HepG2 (cell line): ENCODE measurements around the gene IL17RB. TPM values are rescaled to one million over a fixed set of nuclear protein-coding genes. Genes with fewer than 3 reads are reported as not detected.

Experiments used
- EED ChIP-seq: sonication (generic); formaldehyde crosslinking; IDR thresholded peaks from 2 replicates; pipeline ENCODE4 v1.5.0; 2020; ENCODE audit warnings: mild to moderate bottlenecking, missing genetic modification reagents
- FOXK2 ChIP-seq: fragments of 450-650 bp; IDR thresholded peaks from 2 replicates; pipeline ENCODE4 v1.6.1; 2016
- HNRNPLL ChIP-seq: fragments of 200-400 bp; formaldehyde crosslinking; IDR thresholded peaks from 2 replicates; pipeline ENCODE4 v1.6.1; 2017; ENCODE audit warnings: mild to moderate bottlenecking, low read depth, low read length; ENCODE audit not compliant: poor library complexity, severe bottlenecking
- MAZ ChIP-seq, 2 experiments: sonication (generic) in 1 of 2; formaldehyde crosslinking in 1 of 2; IDR thresholded peaks; 2 replicates each; pipeline versions ENCODE4 v1.5.0 to v1.6.1; 2012 to 2020; ENCODE audit warnings: low read depth in 2 of 2, mild to moderate bottlenecking in 2 of 2, borderline replicate concordance in 1 of 2, improper control_type of control experiment in 1 of 2, low read length in 1 of 2, missing genetic modification reagents in 1 of 2, moderate library complexity in 1 of 2
- NR2C2 ChIP-seq: sonication (generic); formaldehyde crosslinking; IDR thresholded peaks from 2 replicates; pipeline ENCODE4 v1.4.0; 2020; ENCODE audit warnings: missing genetic modification reagents, mild to moderate bottlenecking, moderate library complexity, borderline replicate concordance
- PHF8 ChIP-seq: sonication (generic); formaldehyde crosslinking; IDR thresholded peaks from 2 replicates; pipeline ENCODE4 v1.5.0; 2020; ENCODE audit warnings: missing genetic modification reagents
- POGZ ChIP-seq: sonication (generic); formaldehyde crosslinking; IDR thresholded peaks from 2 replicates; pipeline ENCODE4 v1.4.0; 2020; ENCODE audit warnings: mild to moderate bottlenecking, missing genetic modification reagents
- RAD21 ChIP-seq: fragments of 450-650 bp; formaldehyde crosslinking; IDR thresholded peaks from 2 replicates; pipeline ENCODE4 v1.5.0; 2020; ENCODE audit warnings: mild to moderate bottlenecking
- SAP130 ChIP-seq: IDR thresholded peaks from 2 replicates; pipeline ENCODE4 v1.6.1; 2016; ENCODE audit warnings: low read depth
- SMC3 ChIP-seq: IDR thresholded peaks from 2 replicates; pipeline ENCODE4 v1.6.1; 2011; ENCODE audit warnings: low read length, improper control_type of control experiment
- SP4 ChIP-seq: sonication (generic); formaldehyde crosslinking; IDR thresholded peaks from 2 replicates; pipeline ENCODE4 v1.8.1; 2023; ENCODE audit warnings: mild to moderate bottlenecking, missing genetic modification reagents
- ZBTB21 ChIP-seq: sonication (generic); formaldehyde crosslinking; IDR thresholded peaks from 2 replicates; pipeline ENCODE4 v1.4.0; 2020; ENCODE audit warnings: missing genetic modification reagents
- ZNF329 ChIP-seq: sonication (generic); formaldehyde crosslinking; IDR thresholded peaks from 2 replicates; pipeline ENCODE4 v1.9.0; 2021; ENCODE audit warnings: low read depth, mild to moderate bottlenecking, missing genetic modification reagents
- ZNF335 ChIP-seq: sonication (generic); formaldehyde crosslinking; IDR thresholded peaks from 2 replicates; pipeline ENCODE4 v1.4.0; 2020; ENCODE audit warnings: missing genetic modification reagents
- ZNF510 ChIP-seq: sonication (generic); formaldehyde crosslinking; IDR thresholded peaks from 2 replicates; pipeline ENCODE4 v1.4.0; 2020; ENCODE audit warnings: low read depth, mild to moderate bottlenecking, missing genetic modification reagents
- ZSCAN21 ChIP-seq: sonication (generic); formaldehyde crosslinking; IDR thresholded peaks from 2 replicates; pipeline ENCODE4 v1.8.0; 2022; ENCODE audit warnings: mild to moderate bottlenecking, missing genetic modification reagents, moderate library complexity, borderline replicate concordance
- polyA plus RNA-seq, 8 experiments: library from polyadenylated mRNA; depleted of rRNA in 3 of 8; stranded (reverse) in 7 of 8; unstranded in 1 of 8; fragments of >200 nt; fragmentation: Illumina TruSeq in 4 of 8; extraction: Trizol in 4 of 8; gene quantifications; 2 replicates each; pipeline versions ENCODE4 v1.2.1 to v1.2.3, GENCODE V29; 2011 to 2016; ENCODE audit warnings: low read depth in 4 of 8, missing spikeins in 1 of 8, mixed read lengths in 1 of 8; ENCODE audit not compliant: insufficient read depth in 1 of 8
- total RNA-seq, 5 experiments: library from RNA; depleted of rRNA; stranded (reverse); fragments of >200 nt; fragmentation: Illumina TruSeq; extraction: Trizol; gene quantifications; 2 replicates each; pipeline ENCODE4 v1.2.3, GENCODE V29; 2016; ENCODE audit warnings: low read depth in 1 of 5
- TF ChIP-seq, protein P1 (sequence below): conservative IDR thresholded peaks from 2 replicates; pipeline ENCODE4 v1.6.1; 2018; ENCODE audit warnings: missing genetic modification reagents
- TF ChIP-seq, protein P2 (sequence below), 2 experiments: sonication (generic) in 1 of 2; formaldehyde crosslinking in 1 of 2; IDR thresholded peaks; 2 replicates each; pipeline versions ENCODE4 v1.4.0 to v1.6.1; 2018 to 2020; ENCODE audit warnings: missing genetic modification reagents in 2 of 2, borderline replicate concordance in 1 of 2, low read depth in 1 of 2, mild to moderate bottlenecking in 1 of 2, missing biosample characterization in 1 of 2
- TF ChIP-seq, protein P3 (sequence below): sonication (generic); formaldehyde crosslinking; IDR thresholded peaks from 2 replicates; pipeline ENCODE4 v1.5.1; 2020; ENCODE audit warnings: mild to moderate bottlenecking, moderate library complexity, missing genetic modification reagents
- TF ChIP-seq, protein P4 (sequence below): sonication (generic); formaldehyde crosslinking; conservative IDR thresholded peaks from 2 replicates; pipeline ENCODE4 v1.4.0; 2020; ENCODE audit warnings: mild to moderate bottlenecking, missing genetic modification reagents, moderate library complexity

The IL17RB gene
- total and polyA plus RNA-seq, 2 of the 13 experiments (the other 11 are each of a cell fraction or from before 2014, with no cell fraction given) = 130 to 190 TPM

DNA sequence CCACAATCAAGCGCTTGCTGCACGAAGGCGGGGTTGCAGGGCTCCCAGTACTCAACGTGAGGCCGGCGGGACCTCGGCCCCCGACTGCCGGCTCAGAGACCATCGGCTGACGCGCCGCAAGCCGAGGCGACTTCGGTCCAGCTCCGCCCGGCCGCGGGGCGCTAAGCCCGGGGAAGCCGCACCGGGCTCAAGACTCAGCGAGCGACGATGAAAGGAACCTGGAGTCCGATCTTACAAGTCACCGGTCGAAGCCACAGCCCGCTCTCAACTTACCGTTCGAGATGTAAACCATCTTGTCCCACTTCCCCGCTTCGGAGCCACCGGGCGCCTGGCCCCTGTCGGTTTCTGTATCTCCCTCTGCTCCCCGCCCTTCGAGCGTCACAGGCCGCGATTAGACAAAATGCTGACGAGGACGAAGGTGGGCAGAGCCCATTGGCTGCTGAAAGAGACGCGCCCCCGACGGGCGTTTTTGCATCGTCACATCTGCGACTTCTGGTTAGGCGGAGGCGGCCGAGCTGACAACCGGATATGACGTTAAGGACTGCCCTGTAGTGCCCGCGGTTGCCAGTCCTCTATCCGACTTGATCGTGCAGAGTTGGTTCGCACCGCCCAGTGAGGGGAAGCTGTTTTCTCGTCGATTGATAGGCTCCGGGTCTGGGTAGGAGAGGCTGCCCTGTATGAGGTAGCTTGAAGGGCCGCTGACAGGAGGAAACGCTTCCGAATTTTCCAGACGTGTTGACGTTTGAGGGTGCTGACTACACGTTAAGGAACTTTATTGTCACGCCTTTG, 45.3 kb downstream of the IL17RB start, which contains the start of gene SELENOK (continued):
- peak; percentile 81 for TF ChIP-seq NR2C2 (CRISPR knock-in tag)
- peak; percentile 97 for TF ChIP-seq SAP130 (CRISPR knock-in tag)
- TF ChIP-seq RAD21 (CRISPR knock-in tag) = peak; percentile 18; the same call in 1 of the 2 replicates
- peak; percentile 64; the same call in 1 of the 2 replicates for TF ChIP-seq ZSCAN21 (CRISPR knock-in tag)
- TF ChIP-seq, protein P1, sequence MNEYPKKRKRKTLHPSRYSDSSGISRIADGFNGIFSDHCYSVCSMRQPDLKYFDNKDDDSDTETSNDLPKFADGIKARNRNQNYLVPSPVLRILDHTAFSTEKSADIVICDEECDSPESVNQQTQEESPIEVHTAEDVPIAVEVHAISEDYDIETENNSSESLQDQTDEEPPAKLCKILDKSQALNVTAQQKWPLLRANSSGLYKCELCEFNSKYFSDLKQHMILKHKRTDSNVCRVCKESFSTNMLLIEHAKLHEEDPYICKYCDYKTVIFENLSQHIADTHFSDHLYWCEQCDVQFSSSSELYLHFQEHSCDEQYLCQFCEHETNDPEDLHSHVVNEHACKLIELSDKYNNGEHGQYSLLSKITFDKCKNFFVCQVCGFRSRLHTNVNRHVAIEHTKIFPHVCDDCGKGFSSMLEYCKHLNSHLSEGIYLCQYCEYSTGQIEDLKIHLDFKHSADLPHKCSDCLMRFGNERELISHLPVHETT (CRISPR knock-in tag) = no peak
- peak; percentile 23 for TF ChIP-seq HNRNPLL
- peak; percentile 85 for TF ChIP-seq PHF8 (CRISPR knock-in tag)
- TF ChIP-seq, protein P2, sequence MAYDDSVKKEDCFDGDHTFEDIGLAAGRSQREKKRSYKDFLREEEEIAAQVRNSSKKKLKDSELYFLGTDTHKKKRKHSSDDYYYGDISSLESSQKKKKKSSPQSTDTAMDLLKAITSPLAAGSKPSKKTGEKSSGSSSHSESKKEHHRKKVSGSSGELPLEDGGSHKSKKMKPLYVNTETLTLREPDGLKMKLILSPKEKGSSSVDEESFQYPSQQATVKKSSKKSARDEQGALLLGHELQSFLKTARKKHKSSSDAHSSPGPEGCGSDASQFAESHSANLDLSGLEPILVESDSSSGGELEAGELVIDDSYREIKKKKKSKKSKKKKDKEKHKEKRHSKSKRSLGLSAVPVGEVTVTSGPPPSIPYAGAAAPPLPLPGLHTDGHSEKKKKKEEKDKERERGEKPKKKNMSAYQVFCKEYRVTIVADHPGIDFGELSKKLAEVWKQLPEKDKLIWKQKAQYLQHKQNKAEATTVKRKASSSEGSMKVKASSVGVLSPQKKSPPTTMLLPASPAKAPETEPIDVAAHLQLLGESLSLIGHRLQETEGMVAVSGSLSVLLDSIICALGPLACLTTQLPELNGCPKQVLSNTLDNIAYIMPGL (CRISPR knock-in tag; IDR thresholded peaks at IDR 0.05; ENCODE audit: borderline replicate concordance in 1 of 2, low read depth in 1 of 2) = peak; percentile 38 to 65; a peak in 3 of 4 replicates
- TF ChIP-seq ZBTB21 (CRISPR knock-in tag) = peak; percentile 98
- peak; percentile 80 for TF ChIP-seq EED (CRISPR knock-in tag)
- no peak for TF ChIP-seq ZNF329
- TF ChIP-seq, protein P3, sequence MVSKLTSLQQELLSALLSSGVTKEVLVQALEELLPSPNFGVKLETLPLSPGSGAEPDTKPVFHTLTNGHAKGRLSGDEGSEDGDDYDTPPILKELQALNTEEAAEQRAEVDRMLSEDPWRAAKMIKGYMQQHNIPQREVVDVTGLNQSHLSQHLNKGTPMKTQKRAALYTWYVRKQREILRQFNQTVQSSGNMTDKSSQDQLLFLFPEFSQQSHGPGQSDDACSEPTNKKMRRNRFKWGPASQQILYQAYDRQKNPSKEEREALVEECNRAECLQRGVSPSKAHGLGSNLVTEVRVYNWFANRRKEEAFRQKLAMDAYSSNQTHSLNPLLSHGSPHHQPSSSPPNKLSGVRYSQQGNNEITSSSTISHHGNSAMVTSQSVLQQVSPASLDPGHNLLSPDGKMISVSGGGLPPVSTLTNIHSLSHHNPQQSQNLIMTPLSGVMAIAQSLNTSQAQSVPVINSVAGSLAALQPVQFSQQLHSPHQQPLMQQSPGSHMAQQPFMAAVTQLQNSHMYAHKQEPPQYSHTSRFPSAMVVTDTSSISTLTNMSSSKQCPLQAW (CRISPR knock-in tag) = peak; percentile 64
- 0 out of 2 replicates have a peak, but pooled peaks have one; percentile 1 for TF ChIP-seq SMC3
- TF ChIP-seq SP4 (CRISPR knock-in tag) = peak; percentile 65; the same call in 1 of the 2 replicates
- 0 out of 2 replicates have a peak, but pooled peaks have one; percentile 10 for TF ChIP-seq FOXK2
- peak; percentile 74; the same call in 1 of the 2 replicates for TF ChIP-seq ZNF510 (CRISPR knock-in tag)
- peak; percentile 52 for TF ChIP-seq MAZ (IDR thresholded peaks at IDR 0.05; ENCODE audit: borderline replicate concordance, low read depth, low read length)
- TF ChIP-seq MAZ (CRISPR knock-in tag; IDR thresholded peaks at IDR 0.05; ENCODE audit: low read depth) = peak; percentile 92
- TF ChIP-seq ZNF335 (CRISPR knock-in tag) = no peak
- peak; percentile 96 for TF ChIP-seq POGZ (CRISPR knock-in tag)
- TF ChIP-seq, protein P4, sequence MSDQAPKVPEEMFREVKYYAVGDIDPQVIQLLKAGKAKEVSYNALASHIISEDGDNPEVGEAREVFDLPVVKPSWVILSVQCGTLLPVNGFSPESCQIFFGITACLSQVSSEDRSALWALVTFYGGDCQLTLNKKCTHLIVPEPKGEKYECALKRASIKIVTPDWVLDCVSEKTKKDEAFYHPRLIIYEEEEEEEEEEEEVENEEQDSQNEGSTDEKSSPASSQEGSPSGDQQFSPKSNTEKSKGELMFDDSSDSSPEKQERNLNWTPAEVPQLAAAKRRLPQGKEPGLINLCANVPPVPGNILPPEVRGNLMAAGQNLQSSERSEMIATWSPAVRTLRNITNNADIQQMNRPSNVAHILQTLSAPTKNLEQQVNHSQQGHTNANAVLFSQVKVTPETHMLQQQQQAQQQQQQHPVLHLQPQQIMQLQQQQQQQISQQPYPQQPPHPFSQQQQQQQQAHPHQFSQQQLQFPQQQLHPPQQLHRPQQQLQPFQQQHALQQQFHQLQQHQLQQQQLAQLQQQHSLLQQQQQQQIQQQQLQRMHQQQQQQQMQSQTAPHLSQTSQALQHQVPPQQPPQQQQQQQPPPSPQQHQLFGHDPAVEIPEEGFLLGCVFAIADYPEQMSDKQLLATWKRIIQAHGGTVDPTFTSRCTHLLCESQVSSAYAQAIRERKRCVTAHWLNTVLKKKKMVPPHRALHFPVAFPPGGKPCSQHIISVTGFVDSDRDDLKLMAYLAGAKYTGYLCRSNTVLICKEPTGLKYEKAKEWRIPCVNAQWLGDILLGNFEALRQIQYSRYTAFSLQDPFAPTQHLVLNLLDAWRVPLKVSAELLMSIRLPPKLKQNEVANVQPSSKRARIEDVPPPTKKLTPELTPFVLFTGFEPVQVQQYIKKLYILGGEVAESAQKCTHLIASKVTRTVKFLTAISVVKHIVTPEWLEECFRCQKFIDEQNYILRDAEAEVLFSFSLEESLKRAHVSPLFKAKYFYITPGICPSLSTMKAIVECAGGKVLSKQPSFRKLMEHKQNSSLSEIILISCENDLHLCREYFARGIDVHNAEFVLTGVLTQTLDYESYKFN (CRISPR knock-in tag) = peak; percentile 43; the same call in 1 of the 2 replicates
